NCI-H1694 treated with DMSO at 0.1 percent for 48 hours (cell line): ENCODE results near the gene GGNBP2.

Source experiments
- DNase-seq: peaks from one replicate; lab custom pipeline; 2025; lab: John Stamatoyannopoulos, UW

The GGNBP2 gene

GRCh38 chr17:36566081-36566480 lies 21.4 kb downstream of the GGNBP2 start:
- no peak for DNase-seq

- no peak for DNase-seq
These were observed 30.3 kb downstream of the GGNBP2 start for GRCh38 chr17:36575028-36575427.

- DNase-seq = no peak
These were observed 32.1 kb downstream of the GGNBP2 start for GRCh38 chr17:36576793-36577192.

GRCh38 chr17:36578671-36579070 lies 34.0 kb downstream of the GGNBP2 start:
- no peak for DNase-seq

GRCh38 chr17:36583787-36584186 lies 39.1 kb downstream of the GGNBP2 start:
- DNase-seq = no peak

GRCh38 chr17:36586138-36586537 lies 41.4 kb downstream of the GGNBP2 start:
- DNase-seq = no peak

GRCh38 chr17:36590082-36590481 lies 45.4 kb downstream of the GGNBP2 start:
- DNase-seq = no peak

GRCh38 chr17:36591434-36592315 lies 47.0 kb downstream of the GGNBP2 start, which contains the start of gene DHRS11:
Gene DHRS11 (plus strand): TSS chr17:36591879. CDS start chr17:36592010, 131 bp downstream.
- peak; percentile 53 for DNase-seq

- no peak for DNase-seq
These were observed 47.6 kb downstream of the GGNBP2 start for GRCh38 chr17:36592316-36592715.

GRCh38 chr17:36592716-36593321 lies 48.1 kb downstream of the GGNBP2 start:
- DNase-seq = no peak

- no peak for DNase-seq
These were observed 49.1 kb downstream of the GGNBP2 start for GRCh38 chr17:36593656-36594316.

- no peak for DNase-seq
These were observed 50.1 kb downstream of the GGNBP2 start for GRCh38 chr17:36594626-36595401.

GRCh38 chr17:36597226-36597625 lies 52.5 kb downstream of the GGNBP2 start:
- no peak for DNase-seq

- no peak for DNase-seq
These were observed 53.4 kb downstream of the GGNBP2 start for GRCh38 chr17:36597866-36598777.

- no peak for DNase-seq
These were observed 54.3 kb downstream of the GGNBP2 start for GRCh38 chr17:36598951-36599401.

- DNase-seq = no peak
These were observed 55.0 kb downstream of the GGNBP2 start for GRCh38 chr17:36599546-36600250.

- no peak for DNase-seq
These were observed 55.7 kb downstream of the GGNBP2 start for GRCh38 chr17:36600465-36600864.

GRCh38 chr17:36600936-36601302 lies 56.2 kb downstream of the GGNBP2 start:
- no peak for DNase-seq

GRCh38 chr17:36601303-36602029 lies 56.7 kb downstream of the GGNBP2 start, which contains the start of gene MRM1:
Gene MRM1 (plus strand): TSS chr17:36601583. CDS start chr17:36601811, 228 bp downstream.
- peak; percentile 59 for DNase-seq
